GM12878 (cell line): ENCODE measurements around the gene DCAF4. TPM values are rescaled to one million over a fixed set of nuclear protein-coding genes. Genes with fewer than 3 reads are reported as not detected.

Experiments
- ATAC-seq: fragments of 200-7000 bp; cut with Tn5 transposase; 3 replicates; pipeline ENCODE4 v1.9.1; 2020; ENCODE audit warnings: mild to moderate bottlenecking, moderate library complexity
- BruUV-seq: library from RNA; stranded (reverse); fragments of 400-500 nt; replicated peaks from 2 replicates; lab custom pipeline; 2021; lab: Mats Ljungman, UMichigan
- CTCF ChIA-PET: fragments of 300-600 bp; sonication (Branson Sonifier 250); formaldehyde crosslinking; extraction: SDS; loops from one replicate; lab custom pipeline; 2021; ENCODE audit warnings: inconsistent platforms; lab: Yijun Ruan, JAX
- POLR2A ChIA-PET: fragments of 350-600 bp; formaldehyde crosslinking; extraction: SDS; loops from one replicate; lab custom pipeline; 2021; ENCODE audit warnings: inconsistent platforms; lab: Charles Lee
- RAD21 ChIA-PET: fragments of 300-600 bp; sonication (Branson Sonifier 250); formaldehyde crosslinking; loops from one replicate; lab custom pipeline; 2023; ENCODE audit warnings: antibody characterized with exemption; ENCODE audit not compliant: unreplicated experiment; lab: Charles Lee
- SMC1A ChIA-PET: fragments of 300-600 bp; sonication (Branson Sonifier 250); formaldehyde crosslinking; loops from one replicate; lab custom pipeline; 2023; ENCODE audit not compliant: unreplicated experiment, uncharacterized antibody; lab: Charles Lee
- DNase-seq: peaks from one replicate; pipeline ENCODE4 v3.0.0-alpha.2; 2011; ENCODE audit warnings: low read depth, low spot score
- FAIRE-seq: peaks from 3 replicates; lab custom pipeline; 2011; peaks lifted over from hg19 to GRCh38; lab: Jason Lieb, UNC
- H2AFZ ChIP-seq: 2 replicates; pipeline ENCODE4 v1.6.0; 2011; ENCODE audit warnings: low read depth, low read length, control low read depth; ENCODE audit not compliant: control insufficient read depth
- H3K27ac ChIP-seq: 2 replicates; pipeline ENCODE4 v1.5.1; 2011; ENCODE audit warnings: control low read depth; ENCODE audit not compliant: control insufficient read depth, insufficient read depth
- H3K27me3 ChIP-seq, 2 experiments: replicated peaks in 1 of 2; 2 replicates each; pipeline versions ENCODE4 v1.6.0 to v1.6.1; 2011; ENCODE audit warnings: low read length in 1 of 2; ENCODE audit not compliant: control insufficient read depth in 2 of 2, insufficient read depth in 2 of 2
- H3K36me3 ChIP-seq, 2 experiments: 2 replicates each; pipeline ENCODE4 v1.5.1; 2011; ENCODE audit warnings: low read length in 1 of 2; ENCODE audit not compliant: control insufficient read depth in 2 of 2, insufficient read depth in 2 of 2
- H3K4me1 ChIP-seq: 2 replicates; pipeline ENCODE4 v1.6.1; 2011; ENCODE audit warnings: mild to moderate bottlenecking, low read length, moderate library complexity, mixed read lengths; ENCODE audit not compliant: control insufficient read depth, insufficient read depth
- H3K4me2 ChIP-seq: 2 replicates; pipeline ENCODE4 v1.6.0; 2011; ENCODE audit warnings: control low read depth; ENCODE audit not compliant: control insufficient read depth, insufficient read depth
- H3K4me3 ChIP-seq: fragments of 200-600 bp; sonication (generic); 2 replicates; pipeline ENCODE4 v1.5.1; 2016
- H3K79me2 ChIP-seq: 2 replicates; pipeline ENCODE4 v1.6.0; 2011; ENCODE audit warnings: low read length; ENCODE audit not compliant: control insufficient read depth, insufficient read depth
- H3K9ac ChIP-seq: 2 replicates; pipeline ENCODE4 v1.8.0; 2011; ENCODE audit warnings: low read length, control low read depth, mixed read lengths; ENCODE audit not compliant: control insufficient read depth, insufficient read depth
- H3K9me3 ChIP-seq: replicated peaks from 3 replicates; pipeline ENCODE4 v1.5.1; 2011; ENCODE audit warnings: mild to moderate bottlenecking, low read length; ENCODE audit not compliant: control insufficient read depth, insufficient read depth
- H4K20me1 ChIP-seq: 2 replicates; pipeline ENCODE4 v1.6.0; 2011; ENCODE audit not compliant: control insufficient read depth, insufficient read depth
- BACH1 ChIP-seq: fragments of 450-650 bp; IDR thresholded peaks from 2 replicates; pipeline ENCODE4 v1.6.1; 2017; ENCODE audit warnings: mild to moderate bottlenecking, borderline replicate concordance
- CHD4 ChIP-seq: fragments of 200-600 bp; sonication (generic); IDR thresholded peaks from 2 replicates; pipeline ENCODE4 v1.6.1; 2016; ENCODE audit warnings: mild to moderate bottlenecking
- ETV6 ChIP-seq, 2 experiments: fragments of 450-650 bp in 1 of 2; IDR thresholded peaks in 1 of 2; conservative IDR thresholded peaks in 1 of 2; 2 replicates each; pipeline ENCODE4 v1.6.1; 2014; ENCODE audit warnings: antibody characterized with exemption in 1 of 2, borderline replicate concordance in 1 of 2, low read depth in 1 of 2, mild to moderate bottlenecking in 1 of 2, moderate library complexity in 1 of 2
- FOS ChIP-seq: IDR thresholded peaks from 3 replicates; pipeline ENCODE4 v1.6.1; 2011; ENCODE audit warnings: borderline replicate concordance; ENCODE audit not compliant: insufficient read length; ENCODE audit errors: extremely low read depth
- GABPA ChIP-seq: IDR thresholded peaks from 2 replicates; pipeline ENCODE4 v1.6.1; 2014; ENCODE audit warnings: antibody characterized with exemption, low read depth, mild to moderate bottlenecking, inconsistent platforms
- KLF5 ChIP-seq: fragments of 450-650 bp; IDR thresholded peaks from 2 replicates; pipeline ENCODE4 v1.6.1; 2014; ENCODE audit warnings: mild to moderate bottlenecking; ENCODE audit not compliant: partially characterized antibody
- RAD51 ChIP-seq: fragments of 450-650 bp; IDR thresholded peaks from 2 replicates; pipeline ENCODE4 v1.6.1; 2016; ENCODE audit warnings: moderate library complexity, mild to moderate bottlenecking, inconsistent platforms
- SRF ChIP-seq, 2 experiments: IDR thresholded peaks; 2 replicates each; pipeline ENCODE4 v1.6.1; 2011; ENCODE audit warnings: low read depth in 2 of 2, low read length in 2 of 2, mild to moderate bottlenecking in 1 of 2, moderate library complexity in 1 of 2
- ZSCAN29 ChIP-seq: fragments of 450-650 bp; IDR thresholded peaks from 2 replicates; pipeline ENCODE4 v1.6.1; 2017; ENCODE audit warnings: mild to moderate bottlenecking, moderate library complexity
- WGBS: methylation state at CpG from one replicate; pipeline ENCODE4 v1.1.6; 2016; ENCODE audit warnings: low lambda C conversion rate; ENCODE audit not compliant: insufficient replicate concordance, insufficient coverage; ENCODE audit errors: missing lambda C conversion rate; 5-methylcytosine and 5-hydroxymethylcytosine counted together
- in situ Hi-C: fragments of 300-500 bp; cut with MboI; formaldehyde crosslinking; loops from 9 replicates; pipeline ENCODE4 v1.14.3; 2018; ENCODE audit warnings: mixed read lengths
- intact Hi-C: fragments of 100-400 bp; cut with micrococcal nuclease; formaldehyde crosslinking; loops from one replicate; pipeline ENCODE4 v1.14.2; 2022; ENCODE audit not compliant: unreplicated experiment
- polyA plus RNA-seq, 11 experiments: library from polyadenylated mRNA; depleted of rRNA in 4 of 11; unstranded in 6 of 11; stranded (reverse) in 5 of 11; fragments of >200 nt; fragmentation: Nextera tagmentation in 4 of 11; fragmentation: Illumina TruSeq in 1 of 11; extraction: Ambion mirVana in 4 of 11; extraction: Trizol in 1 of 11; gene quantifications; 1 replicate in 1 of 11; 2 replicates in 10 of 11; pipeline versions ENCODE4 v1.2.1 to v1.2.3, GENCODE V29; 2011 to 2016; ENCODE audit warnings: inconsistent platforms in 2 of 11, missing spikeins in 2 of 11, low read depth in 1 of 11
- total RNA-seq, 4 experiments: library from RNA; depleted of rRNA in 3 of 4; stranded (reverse); fragments of >200 nt in 3 of 4; fragmentation: Illumina TruSeq in 1 of 4; extraction: Trizol in 1 of 4; gene quantifications; 2 replicates each; pipeline versions ENCODE4 v1.2.1 to v1.2.3, GENCODE V29; 2013 to 2021
- TF ChIP-seq, protein P1 (sequence below): fragments of 450-650 bp; IDR thresholded peaks from 2 replicates; pipeline ENCODE4 v1.6.1; 2018; ENCODE audit warnings: borderline replicate concordance, mild to moderate bottlenecking; ENCODE audit not compliant: partially characterized antibody
- TF ChIP-seq, protein P2 (sequence below): fragments of 150-350 bp; IDR thresholded peaks from 2 replicates; pipeline ENCODE4 v1.6.1; 2014; ENCODE audit warnings: mild to moderate bottlenecking, low read depth, low read length
- TF ChIP-seq, protein P3 (sequence below): fragments of 450-650 bp; IDR thresholded peaks from 2 replicates; pipeline ENCODE4 v1.6.1; 2017; ENCODE audit warnings: mild to moderate bottlenecking, low read depth, inconsistent platforms; ENCODE audit not compliant: poor library complexity, severe bottlenecking

Gene DCAF4
- total and polyA plus RNA-seq, 10 of the 15 experiments (the other 5 are each of a cell fraction or from before 2014, with no cell fraction given): 2.6 to 51.1 (median 21.0) TPM

DNA sequence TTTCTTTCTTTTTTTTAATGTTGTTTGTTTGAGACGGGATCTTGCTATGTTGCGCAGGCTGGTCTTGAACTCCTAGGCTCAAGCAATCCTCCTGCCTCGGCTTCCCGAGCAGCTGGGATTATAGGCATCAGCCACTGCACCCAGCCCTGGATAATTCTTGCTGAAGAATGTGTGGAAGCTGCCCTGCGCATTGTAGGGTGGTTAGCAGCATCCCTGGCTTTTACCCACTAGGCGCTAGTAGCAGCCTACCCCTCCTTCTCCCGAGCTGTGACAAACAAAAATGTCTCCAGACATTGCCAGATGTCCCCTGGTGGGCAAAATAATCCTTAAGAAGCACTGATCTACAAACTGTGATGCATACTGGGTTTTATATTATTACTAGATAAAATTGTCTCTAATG is 6.6 kb downstream of the DCAF4 start (continued):
- TF ChIP-seq, protein P1, sequence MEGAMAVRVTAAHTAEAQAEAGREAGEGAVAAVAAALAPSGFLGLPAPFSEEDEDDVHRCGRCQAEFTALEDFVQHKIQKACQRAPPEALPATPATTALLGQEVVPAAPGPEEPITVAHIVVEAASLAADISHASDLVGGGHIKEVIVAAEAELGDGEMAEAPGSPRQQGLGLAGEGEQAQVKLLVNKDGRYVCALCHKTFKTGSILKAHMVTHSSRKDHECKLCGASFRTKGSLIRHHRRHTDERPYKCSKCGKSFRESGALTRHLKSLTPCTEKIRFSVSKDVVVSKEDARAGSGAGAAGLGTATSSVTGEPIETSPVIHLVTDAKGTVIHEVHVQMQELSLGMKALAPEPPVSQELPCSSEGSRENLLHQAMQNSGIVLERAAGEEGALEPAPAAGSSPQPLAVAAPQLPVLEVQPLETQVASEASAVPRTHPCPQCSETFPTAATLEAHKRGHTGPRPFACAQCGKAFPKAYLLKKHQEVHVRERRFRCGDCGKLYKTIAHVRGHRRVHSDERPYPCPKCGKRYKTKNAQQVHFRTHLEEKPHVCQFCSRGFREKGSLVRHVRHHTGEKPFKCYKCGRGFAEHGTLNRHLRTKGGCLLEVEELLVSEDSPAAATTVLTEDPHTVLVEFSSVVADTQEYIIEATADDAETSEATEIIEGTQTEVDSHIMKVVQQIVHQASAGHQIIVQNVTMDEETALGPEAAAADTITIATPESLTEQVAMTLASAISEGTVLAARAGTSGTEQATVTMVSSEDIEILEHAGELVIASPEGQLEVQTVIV: no peak
- TF ChIP-seq RAD51 (no peak), FOS (no peak), CHD4 (no peak)
- TF ChIP-seq, protein P2, sequence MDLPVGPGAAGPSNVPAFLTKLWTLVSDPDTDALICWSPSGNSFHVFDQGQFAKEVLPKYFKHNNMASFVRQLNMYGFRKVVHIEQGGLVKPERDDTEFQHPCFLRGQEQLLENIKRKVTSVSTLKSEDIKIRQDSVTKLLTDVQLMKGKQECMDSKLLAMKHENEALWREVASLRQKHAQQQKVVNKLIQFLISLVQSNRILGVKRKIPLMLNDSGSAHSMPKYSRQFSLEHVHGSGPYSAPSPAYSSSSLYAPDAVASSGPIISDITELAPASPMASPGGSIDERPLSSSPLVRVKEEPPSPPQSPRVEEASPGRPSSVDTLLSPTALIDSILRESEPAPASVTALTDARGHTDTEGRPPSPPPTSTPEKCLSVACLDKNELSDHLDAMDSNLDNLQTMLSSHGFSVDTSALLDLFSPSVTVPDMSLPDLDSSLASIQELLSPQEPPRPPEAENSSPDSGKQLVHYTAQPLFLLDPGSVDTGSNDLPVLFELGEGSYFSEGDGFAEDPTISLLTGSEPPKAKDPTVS: no peak

DNA sequence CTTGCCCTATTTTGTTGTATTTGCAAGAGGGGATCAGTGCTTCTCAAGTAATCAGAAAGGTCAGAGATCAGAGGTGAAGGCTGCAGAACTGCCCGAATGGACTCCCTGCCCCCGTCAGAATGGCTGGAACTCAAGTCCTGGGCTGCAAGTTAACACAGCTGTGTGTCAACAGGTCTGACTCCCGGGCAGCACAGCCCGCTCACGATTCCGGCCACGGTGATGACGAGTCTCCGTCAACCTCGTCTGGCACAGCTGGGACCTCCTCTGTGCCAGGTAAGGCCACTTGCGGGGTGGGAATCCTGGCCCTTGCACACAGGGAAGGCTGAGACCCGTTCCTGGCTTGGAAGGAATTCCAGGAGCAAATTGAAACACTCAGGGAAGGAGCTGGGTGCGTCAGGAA is 13.4 kb downstream of the DCAF4 start:
- intact Hi-C loops (no loop called here), in situ Hi-C loops (no loop called here)
- Histone ChIP-seq H3K27me3 (no peaks in the 10 kb centered on the region), H3K9ac (no peak overlapping the region), H3K4me3 (no peak overlapping the region), H3K4me1 (no peaks in the 10 kb centered on the region), H3K36me3 (peaks cover 20 to 24% of the 10 kb centered on the region in 2 experiments), H3K27ac (no peak overlapping the region), H3K9me3 (no peaks in the 10 kb centered on the region), H4K20me1 (no peaks in the 10 kb centered on the region), H2AFZ (no peak overlapping the region), H3K4me2 (no peak overlapping the region), H3K79me2 (no peaks in the 10 kb centered on the region; the same call in 1 of the 2 replicates)
- RAD21 ChIA-PET: interaction anchor here (1.1 kb wide), 1 partner anchor 9 kb away, joined by 3 read pairs; no protein-coding TSS in a partner anchor
- no TSS peak for BruUV-seq
- DNase-seq (no peak), ATAC-seq (no peak), FAIRE-seq (no peak)
- CTCF ChIA-PET: interaction anchor here (2.7 kb wide), 1 partner anchor 9 kb away, joined by 13 read pairs; no protein-coding TSS in a partner anchor
- POLR2A ChIA-PET: no interaction called here
- SMC1A ChIA-PET: interaction anchor here (0.8 kb wide), 1 partner anchor 11 kb away, joined by 3 read pairs; no protein-coding TSS in a partner anchor
- 90% methylated on average over 13 of the region's 13 CpGs for WGBS
- TF ChIP-seq, protein P3, sequence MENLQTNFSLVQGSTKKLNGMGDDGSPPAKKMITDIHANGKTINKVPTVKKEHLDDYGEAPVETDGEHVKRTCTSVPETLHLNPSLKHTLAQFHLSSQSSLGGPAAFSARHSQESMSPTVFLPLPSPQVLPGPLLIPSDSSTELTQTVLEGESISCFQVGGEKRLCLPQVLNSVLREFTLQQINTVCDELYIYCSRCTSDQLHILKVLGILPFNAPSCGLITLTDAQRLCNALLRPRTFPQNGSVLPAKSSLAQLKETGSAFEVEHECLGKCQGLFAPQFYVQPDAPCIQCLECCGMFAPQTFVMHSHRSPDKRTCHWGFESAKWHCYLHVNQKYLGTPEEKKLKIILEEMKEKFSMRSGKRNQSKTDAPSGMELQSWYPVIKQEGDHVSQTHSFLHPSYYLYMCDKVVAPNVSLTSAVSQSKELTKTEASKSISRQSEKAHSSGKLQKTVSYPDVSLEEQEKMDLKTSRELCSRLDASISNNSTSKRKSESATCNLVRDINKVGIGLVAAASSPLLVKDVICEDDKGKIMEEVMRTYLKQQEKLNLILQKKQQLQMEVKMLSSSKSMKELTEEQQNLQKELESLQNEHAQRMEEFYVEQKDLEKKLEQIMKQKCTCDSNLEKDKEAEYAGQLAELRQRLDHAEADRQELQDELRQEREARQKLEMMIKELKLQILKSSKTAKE: no peak
- TF ChIP-seq GABPA (no peak), ZSCAN29 (no peak), BACH1 (no peak), SRF (IDR thresholded peaks at IDR 0.05; ENCODE audit: low read depth in 2 of 2, low read length in 2 of 2) (no peak), ETV6 (conservative IDR thresholded peaks at IDR 0.05 in 1 of 2, IDR thresholded peaks at IDR 0.05 in 1 of 2; ENCODE audit: borderline replicate concordance in 1 of 2, low read depth in 1 of 2) (no peak), KLF5 (no peak)
- TF ChIP-seq, protein P1: no peak
